Activated CD8-positive, alpha-beta T cell treated with anti-CD3 and anti-CD28 coated beads for 36 hours (primary cell): ENCODE data around the gene SUPT4H1. TPM values are rescaled to one million over a fixed set of nuclear protein-coding genes. Genes with fewer than 3 reads are reported as not detected.

Experiments
- ATAC-seq: fragments of 200-7000 bp; cut with Tn5 transposase; one replicate; pipeline ENCODE4 v1.10.0; 2021; ENCODE audit warnings: mild to moderate bottlenecking, moderate library complexity
- CTCF ChIA-PET: fragments of 350-600 bp; sonication (Branson Sonifier 250); formaldehyde crosslinking; loops from one replicate; lab custom pipeline; 2021; ENCODE audit warnings: antibody characterized with exemption; lab: Charles Lee
- POLR2A ChIA-PET: fragments of 350-600 bp; sonication (Branson Sonifier 250); formaldehyde crosslinking; loops from one replicate; lab custom pipeline; 2021; ENCODE audit warnings: antibody characterized with exemption; lab: Charles Lee
- DNase-seq: peaks from one replicate; pipeline ENCODE4 v3.0.0-alpha.2; 2020
- H3K27ac Mint-ChIP-seq: one replicate; pipeline ENCODE4 v1.8.0; 2021; ENCODE audit warnings: mild to moderate bottlenecking, mixed read lengths
- H3K27me3 Mint-ChIP-seq: one replicate; pipeline ENCODE4 v1.8.0; 2021; ENCODE audit warnings: mixed read lengths
- H3K36me3 Mint-ChIP-seq: one replicate; pipeline ENCODE4 v1.8.0; 2021; ENCODE audit warnings: low read depth, mixed read lengths
- H3K4me1 Mint-ChIP-seq: one replicate; pipeline ENCODE4 v1.8.0; 2021; ENCODE audit warnings: low read depth, mixed read lengths
- H3K4me3 Mint-ChIP-seq: one replicate; pipeline ENCODE4 v1.8.0; 2021; ENCODE audit warnings: mild to moderate bottlenecking, moderate library complexity, mixed read lengths
- H3K9me3 Mint-ChIP-seq: one replicate; pipeline ENCODE4 v1.8.0; 2021; ENCODE audit warnings: mixed read lengths
- CTCF ChIP-seq: fragments of 200-600 bp; IDR thresholded peaks from one replicate; pipeline ENCODE4 v1.8.0; 2022; ENCODE audit warnings: antibody characterized with exemption, mild to moderate bottlenecking
- intact Hi-C: fragments of 100-400 bp; cut with micrococcal nuclease; formaldehyde crosslinking; loops from one replicate; pipeline ENCODE4 v1.10.0; 2022
- microRNA-seq: library from miRNA; unstranded; fragments of <30 nt; microRNA quantifications from one replicate; pipeline ENCODE4 v1.2.0, GENCODE V29; 2022; ENCODE audit warnings: borderline microRNAs expressed, borderline replicate concordance
- total RNA-seq, 2 experiments: library from RNA; stranded (reverse); gene quantifications; one replicate each; pipeline ENCODE4 v1.2.3, GENCODE V29; 2021

SUPT4H1 gene
- total RNA-seq, 2 experiments from 2014 or later = 104 to 110 TPM

- TF ChIP-seq CTCF = no peak
- no peaks in the 10 kb centered on the region for H3K27me3 Mint-ChIP-seq
- DNase-seq (no peak), ATAC-seq (no peak)
- H3K4me1 Mint-ChIP-seq = peaks cover 2% of the 10 kb centered on the region
- no peak overlapping the region for H3K4me3 Mint-ChIP-seq
- no peak overlapping the region for H3K27ac Mint-ChIP-seq
- ChIA-PET POLR2A (no interaction called here), CTCF (interaction anchor here (1.7 kb wide), 1 partner anchor 17 kb away, joined by 6 read pairs; no protein-coding TSS in a partner anchor)
- H3K9me3 Mint-ChIP-seq = no peaks in the 10 kb centered on the region
- no peaks in the 10 kb centered on the region for H3K36me3 Mint-ChIP-seq
- intact Hi-C loops = loop anchor here (5.0 kb wide), 1 partner anchor 147 kb away; no protein-coding TSS in a partner anchor
These were observed 51.7 kb downstream of the SUPT4H1 start for GRCh38 chr17:58300336-58300735.

Small RNA genes within 50 kb of the gene (microRNA-seq; reads per million reads assigned to microRNA genes)
- gene MIR4736 = not detected

Other genes starting within 250 kb of the SUPT4H1 start
- gene OR4D1, start 203.8 kb downstream of the SUPT4H1 start, total RNA-seq = under 1 TPM; 0.22 to 0.25 TPM
- gene OR4D2, start 185.2 kb downstream of the SUPT4H1 start, total RNA-seq = not detected
- gene EPX, start 159.5 kb downstream of the SUPT4H1 start, total RNA-seq = not detected
- gene MKS1, start 132.9 kb downstream of the SUPT4H1 start, total RNA-seq = 10 to 100 TPM; 20.7 to 24.8 TPM
- not detected for gene LPO, start 113.6 kb downstream of the SUPT4H1 start, total RNA-seq
- gene MPO, start 71.3 kb downstream of the SUPT4H1 start, total RNA-seq = not detected
- 10 to 100 TPM; 21.1 to 24.1 TPM for gene TSPOAP1, start 23.4 kb downstream of the SUPT4H1 start, total RNA-seq
- gene RNF43, start 65.3 kb upstream of the SUPT4H1 start, total RNA-seq = 1 to 10 TPM in 1 of 2 experiments, under 1 TPM in 1; 0.34 to 1.1 TPM
- gene HSF5, start 136.2 kb upstream of the SUPT4H1 start, total RNA-seq = 1 to 10 TPM; 3.2 to 3.9 TPM
- gene MTMR4, start 162.4 kb upstream of the SUPT4H1 start, total RNA-seq = 10 to 100 TPM; 73.3 to 82.1 TPM